Stimulated activated CD4-positive, alpha-beta T cell treated with anti-CD3 and anti-CD28 coated beads, Interleukin-4, amount 100 ng/mL, for 4 hours (primary cell): Measurements from ENCODE around the gene GTF3C5.
"Not testable (repeated sequence)": the region's sequence is repeated elsewhere in the genome, so short reads cannot be mapped to it uniquely, and the experiment has no call there.

Experiments used
- DNase-seq, 2 experiments: peaks; one replicate each; pipeline ENCODE4 v3.0.0-alpha.2; 2020

Gene GTF3C5

DNA sequence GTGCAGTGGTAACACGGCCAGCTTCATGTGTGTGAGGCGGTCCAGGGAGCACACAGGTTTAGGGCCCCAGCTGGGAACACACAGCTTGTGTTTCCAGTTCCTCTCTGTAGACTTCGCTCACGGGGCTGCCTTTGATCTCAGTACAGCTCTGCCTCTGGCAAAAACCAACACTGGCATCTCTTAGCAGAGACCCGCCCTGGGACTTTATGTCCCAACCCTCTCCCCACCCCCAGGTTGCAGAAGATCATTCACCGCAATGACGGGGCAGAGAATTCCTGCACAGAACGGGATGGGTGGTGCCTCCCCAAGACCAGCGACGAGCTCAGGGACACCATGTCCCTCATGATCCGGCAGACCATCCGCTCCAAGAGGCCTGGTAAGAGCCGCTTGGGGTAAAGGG is 25.7 kb downstream of the GTF3C5 start:
- no peak for DNase-seq

DNA sequence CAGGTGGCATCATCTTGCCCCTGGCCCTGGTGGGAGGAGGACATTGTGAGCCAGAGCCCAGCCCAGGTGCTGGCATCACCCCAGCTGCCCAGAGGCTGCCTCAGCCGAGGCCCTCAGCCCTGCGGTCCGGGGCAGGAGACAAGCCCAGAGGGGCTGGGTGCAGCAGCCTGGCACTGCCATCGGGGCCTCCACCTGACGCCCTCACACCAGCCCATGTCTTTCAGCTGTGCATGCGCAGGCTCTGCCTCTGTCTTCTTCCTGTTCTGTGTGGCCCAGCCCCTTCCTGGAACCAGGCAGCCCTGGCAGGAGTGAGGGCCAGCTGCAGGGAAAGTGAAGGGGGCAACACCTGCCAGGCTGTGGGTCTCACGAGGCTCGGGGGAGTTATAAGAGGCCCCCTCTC is 26.2 kb downstream of the GTF3C5 start:
- DNase-seq = peak in 1 of 2 experiments; percentile 14

DNA sequence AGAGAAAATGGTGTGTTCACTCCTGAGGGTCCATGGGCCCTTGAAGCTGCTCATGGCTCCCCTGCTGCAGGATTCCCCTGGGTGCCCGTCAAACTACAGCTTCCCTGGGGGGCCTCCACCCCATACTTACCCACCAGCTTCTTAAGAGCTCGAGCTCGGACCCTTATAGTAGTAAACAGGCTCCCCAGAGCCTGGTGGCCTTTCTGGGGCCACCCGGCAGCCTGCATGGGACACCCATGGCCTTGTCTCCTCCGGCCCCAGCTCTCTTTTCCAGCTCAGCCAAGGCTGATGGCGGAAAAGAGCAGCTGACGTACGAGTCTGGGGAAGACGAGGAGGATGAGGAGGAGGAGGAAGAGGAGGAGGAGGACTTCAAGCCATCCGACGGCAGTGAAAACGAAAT is 26.8 kb downstream of the GTF3C5 start:
- no peak for DNase-seq

DNA sequence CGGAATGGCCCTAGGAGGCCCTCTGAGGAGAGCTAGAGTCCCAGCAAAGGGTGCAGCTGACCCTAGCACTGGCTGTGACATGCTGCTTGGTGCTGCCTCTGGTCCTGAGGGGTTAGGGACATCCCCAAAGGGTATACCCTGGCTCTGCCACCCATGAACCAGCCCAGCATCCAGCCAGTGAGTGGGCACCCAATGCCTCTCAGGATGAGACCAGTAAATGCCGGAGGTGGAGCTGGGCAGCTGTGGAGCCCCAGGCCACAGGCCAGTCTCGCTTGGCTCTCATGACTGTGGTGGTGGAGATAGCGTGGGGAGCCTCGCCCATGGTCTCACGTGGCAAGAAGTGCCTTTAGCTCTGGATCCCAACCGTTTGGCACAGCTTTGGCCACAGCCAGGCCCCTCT is 27.3 kb downstream of the GTF3C5 start:
- no peak for DNase-seq

DNA sequence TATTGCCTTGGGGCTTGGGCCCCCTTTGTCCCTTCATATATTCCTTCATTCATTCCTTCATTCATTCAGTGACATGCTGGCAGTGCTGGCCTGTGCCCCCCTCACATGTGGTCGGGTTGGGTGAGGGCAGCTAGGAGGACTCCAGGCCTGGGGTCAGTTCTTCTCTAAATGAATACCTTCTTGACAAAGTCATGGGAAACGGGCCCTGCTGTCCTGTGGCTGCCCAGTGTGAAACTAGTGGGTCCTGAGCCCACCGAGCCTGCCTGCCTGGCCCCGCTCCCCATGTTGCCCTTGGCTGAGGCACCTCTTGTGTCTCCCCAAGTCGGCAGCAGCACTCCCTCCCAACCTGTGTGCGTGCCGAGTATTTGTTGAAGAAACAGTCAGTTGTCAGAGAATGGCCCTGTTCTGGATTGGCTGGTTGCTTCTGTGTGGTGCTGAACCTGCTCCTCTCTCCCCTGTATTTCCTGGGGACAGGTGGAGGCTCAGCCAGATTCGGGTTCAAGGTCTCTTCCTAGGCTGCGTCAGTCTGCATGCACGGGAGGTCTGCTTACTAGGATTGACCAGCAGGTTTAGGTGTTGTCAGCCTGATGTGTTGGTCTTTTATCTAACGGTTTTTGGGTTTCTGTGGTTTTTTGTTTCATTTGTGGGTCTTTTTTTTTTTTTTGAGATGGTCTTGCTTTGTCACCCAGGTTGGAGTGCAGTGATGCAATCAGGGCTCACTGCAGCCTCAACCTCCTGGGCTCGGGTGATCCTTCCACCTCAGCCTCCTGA is 27.9 kb downstream of the GTF3C5 start:
- DNase-seq = no peak

DNA sequence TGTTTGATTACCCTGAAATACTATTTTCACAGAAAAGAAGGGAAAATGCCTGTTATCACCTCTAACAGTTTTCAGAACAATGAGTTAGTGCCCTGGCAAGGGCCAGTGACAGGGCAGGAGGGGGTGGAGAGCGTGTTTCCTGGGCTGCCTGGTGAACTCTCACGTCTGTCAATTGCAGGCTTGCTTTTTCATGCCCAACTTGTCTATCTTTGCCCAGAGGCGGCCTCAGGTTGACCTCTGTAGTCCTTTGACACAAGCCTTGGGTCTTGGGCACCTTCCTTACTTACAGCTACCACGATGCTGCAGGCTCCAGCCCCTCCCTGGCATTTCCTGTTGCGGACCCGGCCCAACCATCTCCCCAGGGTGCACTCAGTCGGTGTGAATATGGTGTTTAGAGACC is 28.8 kb downstream of the GTF3C5 start:
- no peak for DNase-seq

DNA sequence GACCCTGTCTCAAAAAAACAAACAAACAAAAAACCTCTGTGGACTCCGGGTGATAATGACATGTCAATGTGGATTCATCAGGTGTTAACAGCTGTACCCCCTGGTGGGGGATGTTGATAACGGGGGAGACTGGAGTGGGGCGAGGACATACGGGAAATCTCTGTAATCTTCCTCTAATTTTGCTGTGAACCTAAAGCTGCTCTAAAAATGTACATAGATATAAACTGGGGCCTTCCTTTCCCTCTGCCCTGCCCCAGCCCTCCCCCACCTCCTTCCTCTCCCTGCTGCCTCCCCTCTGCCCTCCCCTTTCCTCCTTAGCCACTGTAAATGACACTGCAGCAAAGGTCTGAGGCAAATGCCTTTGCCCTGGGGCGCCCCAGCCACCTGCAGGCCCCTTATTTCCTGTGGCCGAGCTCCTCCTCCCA is 29.6 kb downstream of the GTF3C5 start:
- no peak for DNase-seq

DNA sequence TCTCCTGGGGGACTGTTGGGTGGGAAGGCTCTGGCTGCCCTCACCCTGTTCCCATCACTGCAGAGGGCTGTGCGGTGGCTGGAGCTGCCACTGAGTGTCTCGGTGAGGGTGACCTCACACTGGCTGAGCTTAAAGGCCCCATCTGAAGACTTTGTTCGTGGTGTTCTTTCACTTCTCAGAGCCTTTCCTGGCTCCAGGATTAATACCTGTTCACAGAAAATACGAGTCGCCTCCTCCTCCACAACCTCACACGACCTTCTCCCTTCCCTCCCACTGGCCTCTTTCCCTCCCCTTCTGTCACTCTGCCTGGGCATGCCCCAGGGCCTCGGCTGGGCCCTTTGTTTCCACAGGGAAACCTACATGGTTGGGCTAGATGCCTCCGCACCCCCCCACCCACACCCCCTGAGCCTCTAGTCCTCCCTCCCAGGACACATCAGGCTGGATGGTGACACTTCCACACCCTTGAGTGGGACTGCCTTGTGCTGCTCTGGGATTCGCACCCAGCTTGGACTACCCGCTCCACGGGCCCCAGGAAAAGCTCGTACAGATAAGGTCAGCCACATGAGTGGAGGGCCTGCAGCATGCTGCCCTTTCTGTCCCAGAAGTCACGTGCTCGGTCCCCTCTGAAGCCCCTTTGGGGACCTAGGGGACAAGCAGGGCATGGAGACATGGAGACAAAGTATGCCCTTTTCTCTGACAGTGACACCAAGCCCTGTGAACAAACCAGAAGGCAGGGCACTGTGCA is 30.4 kb downstream of the GTF3C5 start:
- DNase-seq = not testable (repeated sequence)

DNA sequence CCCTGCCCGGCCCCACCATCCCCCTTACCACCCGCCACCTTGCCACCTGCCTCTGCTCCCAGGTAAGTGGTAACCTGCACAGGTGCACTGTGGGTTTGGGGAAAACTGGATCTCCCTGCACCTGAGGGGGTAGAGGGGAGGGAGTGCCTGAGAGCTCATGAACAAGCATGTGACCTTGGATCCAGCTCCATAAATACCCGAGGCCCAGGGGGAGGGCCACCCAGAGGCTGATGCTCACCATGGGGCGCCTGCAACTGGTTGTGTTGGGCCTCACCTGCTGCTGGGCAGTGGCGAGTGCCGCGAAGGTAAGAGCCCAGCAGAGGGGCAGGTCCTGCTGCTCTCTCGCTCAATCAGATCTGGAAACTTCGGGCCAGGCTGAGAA is 31.0 kb downstream of the GTF3C5 start, which contains the start of gene CEL:
TSS of gene CEL (plus strand) at position 218 of the 382 bp plus-strand sequence. CDS start at position 240, 22 bp downstream.
- not testable (repeated sequence) for DNase-seq

DNA sequence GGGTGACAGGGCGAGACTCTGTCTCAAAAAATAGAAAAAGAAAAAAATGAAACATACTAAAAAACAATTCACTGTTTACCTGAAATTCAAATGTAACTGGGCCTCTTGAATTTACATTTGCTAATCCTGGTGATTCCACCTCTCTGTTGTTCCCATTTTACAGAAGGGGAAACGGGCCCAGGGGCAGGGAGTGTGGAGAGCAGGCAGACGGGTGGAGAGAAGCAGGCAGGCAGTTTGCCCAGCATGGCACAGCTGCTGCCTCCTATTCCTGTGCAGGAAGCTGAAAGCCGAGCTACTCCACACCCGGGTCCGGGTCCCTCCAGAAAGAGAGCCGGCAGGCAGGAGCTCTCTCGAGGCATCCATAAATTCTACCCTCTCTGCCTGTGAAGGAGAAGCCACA is 31.8 kb downstream of the GTF3C5 start:
- DNase-seq = not testable (repeated sequence)

DNA sequence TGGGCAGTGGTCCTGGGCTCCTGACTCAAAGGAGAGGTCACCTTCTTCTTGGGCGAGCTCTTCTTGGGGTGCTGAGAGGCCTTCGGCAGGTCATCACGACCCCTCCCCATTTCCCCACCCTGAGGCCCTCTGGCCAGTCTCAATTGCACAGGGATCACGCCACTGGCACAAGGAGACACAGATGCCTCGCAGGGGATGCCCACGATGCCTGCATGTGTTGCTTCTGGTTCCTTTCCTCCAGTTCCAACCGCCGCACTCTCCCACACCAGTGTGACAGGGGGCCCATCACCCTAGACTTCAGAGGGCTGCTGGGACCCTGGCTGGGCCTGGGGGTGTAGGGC is 32.3 kb downstream of the GTF3C5 start:
- DNase-seq = no peak

DNA sequence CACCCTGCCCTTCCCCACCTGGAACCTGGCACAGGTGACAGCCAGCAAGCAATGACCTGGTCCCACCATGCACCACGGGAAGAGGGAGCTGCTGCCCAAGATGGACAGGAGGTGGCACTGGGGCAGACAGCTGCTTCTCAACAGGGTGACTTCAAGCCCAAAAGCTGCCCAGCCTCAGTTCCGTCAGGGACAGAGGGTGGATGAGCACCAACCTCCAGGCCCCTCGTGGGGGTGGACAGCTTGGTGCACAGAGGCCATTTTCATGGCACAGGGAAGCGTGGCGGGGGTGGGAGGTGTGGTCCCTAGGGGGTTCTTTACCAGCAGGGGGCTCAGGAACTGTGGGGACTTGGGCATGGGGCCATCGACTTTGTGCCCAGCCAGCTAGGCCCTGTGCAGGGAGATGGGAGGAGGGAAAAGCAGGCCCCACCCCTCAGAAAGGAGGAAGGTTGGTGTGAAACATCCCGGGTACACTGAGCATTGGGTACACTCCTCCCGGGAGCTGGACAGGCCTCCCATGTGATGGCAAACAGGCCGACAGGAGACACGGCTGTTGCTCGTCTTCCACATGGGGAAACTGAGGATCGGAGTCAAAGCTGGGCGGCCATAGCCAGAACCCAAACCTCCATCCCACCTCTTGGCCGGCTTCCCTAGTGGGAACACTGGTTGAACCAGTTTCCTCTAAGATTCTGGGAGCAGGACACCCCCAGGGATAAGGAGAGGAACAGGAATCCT is 32.9 kb downstream of the GTF3C5 start:
- no peak for DNase-seq

DNA sequence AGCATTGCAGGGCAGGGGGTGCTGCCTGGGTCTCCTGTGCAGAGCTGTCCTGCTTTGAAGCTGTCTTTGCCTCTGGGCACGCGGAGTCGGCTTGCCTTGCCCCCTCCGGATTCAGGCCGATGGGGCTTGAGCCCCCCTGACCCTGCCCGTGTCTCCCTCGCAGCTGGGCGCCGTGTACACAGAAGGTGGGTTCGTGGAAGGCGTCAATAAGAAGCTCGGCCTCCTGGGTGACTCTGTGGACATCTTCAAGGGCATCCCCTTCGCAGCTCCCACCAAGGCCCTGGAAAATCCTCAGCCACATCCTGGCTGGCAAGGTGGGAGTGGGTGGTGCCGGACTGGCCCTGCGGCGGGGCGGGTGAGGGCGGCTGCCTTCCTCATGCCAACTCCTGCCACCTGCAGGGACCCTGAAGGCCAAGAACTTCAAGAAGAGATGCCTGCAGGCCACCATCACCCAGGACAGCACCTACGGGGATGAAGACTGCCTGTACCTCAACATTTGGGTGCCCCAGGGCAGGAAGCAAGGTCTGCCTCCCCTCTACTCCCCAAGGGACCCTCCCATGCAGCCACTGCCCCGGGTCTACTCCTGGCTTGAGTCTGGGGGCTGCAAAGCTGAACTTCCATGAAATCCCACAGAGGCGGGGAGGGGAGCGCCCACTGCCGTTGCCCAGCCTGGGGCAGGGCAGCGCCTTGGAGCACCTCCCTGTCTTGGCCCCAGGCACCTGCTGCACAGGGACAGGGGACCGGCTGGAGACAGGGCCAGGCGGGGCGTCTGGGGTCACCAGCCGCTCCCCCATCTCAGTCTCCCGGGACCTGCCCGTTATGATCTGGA is 33.7 kb downstream of the GTF3C5 start:
- no peak for DNase-seq

DNA sequence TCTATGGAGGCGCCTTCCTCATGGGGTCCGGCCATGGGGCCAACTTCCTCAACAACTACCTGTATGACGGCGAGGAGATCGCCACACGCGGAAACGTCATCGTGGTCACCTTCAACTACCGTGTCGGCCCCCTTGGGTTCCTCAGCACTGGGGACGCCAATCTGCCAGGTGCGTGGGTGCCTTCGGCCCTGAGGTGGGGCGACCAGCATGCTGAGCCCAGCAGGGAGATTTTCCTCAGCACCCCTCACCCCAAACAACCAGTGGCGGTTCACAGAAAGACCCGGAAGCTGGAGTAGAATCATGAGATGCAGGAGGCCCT is 34.2 kb downstream of the GTF3C5 start:
- DNase-seq = no peak

DNA sequence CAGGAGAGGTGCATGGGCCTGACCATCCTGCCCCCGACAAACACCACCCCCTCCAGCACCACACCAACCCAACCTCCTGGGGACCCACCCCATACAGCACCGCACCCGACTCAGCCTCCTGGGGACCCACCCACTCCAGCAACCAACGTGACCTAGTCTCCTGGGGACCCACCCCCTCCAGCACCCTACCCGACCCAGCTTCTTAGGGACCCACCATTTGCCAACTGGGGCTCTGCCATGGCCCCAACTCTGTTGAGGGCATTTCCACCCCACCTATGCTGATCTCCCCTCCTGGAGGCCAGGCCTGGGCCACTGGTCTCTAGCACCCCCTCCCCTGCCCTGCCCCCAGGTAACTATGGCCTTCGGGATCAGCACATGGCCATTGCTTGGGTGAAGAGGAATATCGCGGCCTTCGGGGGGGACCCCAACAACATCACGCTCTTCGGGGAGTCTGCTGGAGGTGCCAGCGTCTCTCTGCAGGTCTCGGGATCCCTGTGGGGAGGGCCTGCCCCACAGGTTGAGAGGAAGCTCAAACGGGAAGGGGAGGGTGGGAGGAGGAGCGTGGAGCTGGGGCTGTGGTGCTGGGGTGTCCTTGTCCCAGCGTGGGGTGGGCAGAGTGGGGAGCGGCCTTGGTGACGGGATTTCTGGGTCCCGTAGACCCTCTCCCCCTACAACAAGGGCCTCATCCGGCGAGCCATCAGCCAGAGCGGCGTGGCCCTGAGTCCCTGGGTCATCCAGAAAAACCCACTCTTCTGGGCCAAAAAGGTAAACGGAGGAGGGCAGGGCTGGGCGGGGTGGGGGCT is 35.6 kb downstream of the GTF3C5 start:
- no peak for DNase-seq

DNA sequence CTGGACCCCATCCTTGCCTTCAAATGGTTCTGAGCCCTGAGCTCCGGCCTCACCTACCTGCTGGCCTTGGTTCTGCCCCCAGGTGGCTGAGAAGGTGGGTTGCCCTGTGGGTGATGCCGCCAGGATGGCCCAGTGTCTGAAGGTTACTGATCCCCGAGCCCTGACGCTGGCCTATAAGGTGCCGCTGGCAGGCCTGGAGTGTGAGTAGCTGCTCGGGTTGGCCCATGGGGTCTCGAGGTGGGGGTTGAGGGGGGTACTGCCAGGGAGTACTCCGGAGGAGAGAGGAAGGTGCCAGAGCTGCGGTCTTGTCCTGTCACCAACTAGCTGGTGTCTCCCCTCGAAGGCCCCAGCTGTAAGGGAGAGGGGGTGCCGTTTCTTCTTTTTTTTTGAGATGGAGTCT is 36.2 kb downstream of the GTF3C5 start:
- no peak for DNase-seq

DNA sequence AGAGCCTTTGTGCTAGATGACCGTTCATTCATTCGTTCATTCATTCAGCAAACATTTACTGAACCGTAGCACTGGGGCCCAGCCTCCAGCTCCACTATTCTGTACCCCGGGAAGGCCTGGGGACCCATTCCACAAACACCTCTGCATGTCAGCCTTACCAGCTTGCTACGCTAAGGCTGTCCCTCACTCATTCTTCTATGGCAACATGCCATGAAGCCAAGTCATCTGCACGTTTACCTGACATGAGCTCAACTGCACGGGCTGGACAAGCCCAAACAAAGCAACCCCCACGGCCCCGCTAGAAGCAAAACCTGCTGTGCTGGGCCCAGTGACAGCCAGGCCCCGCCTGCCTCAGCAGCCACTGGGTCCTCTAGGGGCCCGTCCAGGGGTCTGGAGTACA is 37.0 kb downstream of the GTF3C5 start:
- DNase-seq = no peak

DNA sequence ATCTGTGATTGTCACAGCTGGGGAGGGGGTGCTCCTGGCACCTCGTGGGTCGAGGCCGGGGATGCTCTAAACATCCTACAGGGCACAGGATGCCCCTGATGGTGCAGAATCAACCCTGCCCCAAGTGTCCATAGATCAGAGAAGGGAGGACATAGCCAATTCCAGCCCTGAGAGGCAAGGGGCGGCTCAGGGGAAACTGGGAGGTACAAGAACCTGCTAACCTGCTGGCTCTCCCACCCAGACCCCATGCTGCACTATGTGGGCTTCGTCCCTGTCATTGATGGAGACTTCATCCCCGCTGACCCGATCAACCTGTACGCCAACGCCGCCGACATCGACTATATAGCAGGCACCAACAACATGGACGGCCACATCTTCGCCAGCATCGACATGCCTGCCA is 37.6 kb downstream of the GTF3C5 start:
- not testable (repeated sequence) for DNase-seq

DNA sequence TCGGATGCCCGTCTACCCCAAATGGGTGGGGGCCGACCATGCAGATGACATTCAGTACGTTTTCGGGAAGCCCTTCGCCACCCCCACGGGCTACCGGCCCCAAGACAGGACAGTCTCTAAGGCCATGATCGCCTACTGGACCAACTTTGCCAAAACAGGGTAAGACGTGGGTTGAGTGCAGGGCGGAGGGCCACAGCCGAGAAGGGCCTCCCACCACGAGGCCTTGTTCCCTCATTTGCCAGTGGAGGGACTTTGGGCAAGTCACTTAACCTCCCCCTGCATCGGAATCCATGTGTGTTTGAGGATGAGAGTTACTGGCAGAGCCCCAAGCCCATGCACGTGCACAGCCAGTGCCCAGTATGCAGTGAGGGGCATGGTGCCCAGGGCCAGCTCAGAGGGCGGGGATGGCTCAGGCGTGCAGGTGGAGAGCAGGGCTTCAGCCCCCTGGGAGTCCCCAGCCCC is 39.7 kb downstream of the GTF3C5 start:
- not testable (repeated sequence) for DNase-seq

DNA sequence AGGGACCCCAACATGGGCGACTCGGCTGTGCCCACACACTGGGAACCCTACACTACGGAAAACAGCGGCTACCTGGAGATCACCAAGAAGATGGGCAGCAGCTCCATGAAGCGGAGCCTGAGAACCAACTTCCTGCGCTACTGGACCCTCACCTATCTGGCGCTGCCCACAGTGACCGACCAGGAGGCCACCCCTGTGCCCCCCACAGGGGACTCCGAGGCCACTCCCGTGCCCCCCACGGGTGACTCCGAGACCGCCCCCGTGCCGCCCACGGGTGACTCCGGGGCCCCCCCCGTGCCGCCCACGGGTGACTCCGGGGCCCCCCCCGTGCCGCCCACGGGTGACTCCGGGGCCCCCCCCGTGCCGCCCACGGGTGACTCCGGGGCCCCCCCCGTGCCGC is 40.2 kb downstream of the GTF3C5 start:
- not testable (repeated sequence) for DNase-seq

DNA sequence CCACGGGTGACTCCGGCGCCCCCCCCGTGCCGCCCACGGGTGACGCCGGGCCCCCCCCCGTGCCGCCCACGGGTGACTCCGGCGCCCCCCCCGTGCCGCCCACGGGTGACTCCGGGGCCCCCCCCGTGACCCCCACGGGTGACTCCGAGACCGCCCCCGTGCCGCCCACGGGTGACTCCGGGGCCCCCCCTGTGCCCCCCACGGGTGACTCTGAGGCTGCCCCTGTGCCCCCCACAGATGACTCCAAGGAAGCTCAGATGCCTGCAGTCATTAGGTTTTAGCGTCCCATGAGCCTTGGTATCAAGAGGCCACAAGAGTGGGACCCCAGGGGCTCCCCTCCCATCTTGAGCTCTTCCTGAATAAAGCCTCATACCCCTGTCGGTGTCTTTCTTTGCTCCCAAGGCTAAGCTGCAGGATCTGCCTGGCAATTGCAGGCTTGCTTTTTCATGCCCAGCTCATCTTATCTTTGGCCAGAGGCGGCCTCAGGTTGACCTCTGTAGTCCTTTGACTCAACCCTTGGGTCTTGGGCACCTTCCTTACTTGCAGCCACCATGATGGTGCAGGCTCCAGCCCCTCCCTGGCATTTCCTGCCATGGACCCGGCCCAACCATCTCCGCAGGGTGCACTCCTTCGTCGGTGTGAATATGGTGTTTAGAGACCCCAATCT is 40.8 kb downstream of the GTF3C5 start:
- no peak for DNase-seq
